ENCODE results near the gene HAND2.

HAND2 gene

DNA sequence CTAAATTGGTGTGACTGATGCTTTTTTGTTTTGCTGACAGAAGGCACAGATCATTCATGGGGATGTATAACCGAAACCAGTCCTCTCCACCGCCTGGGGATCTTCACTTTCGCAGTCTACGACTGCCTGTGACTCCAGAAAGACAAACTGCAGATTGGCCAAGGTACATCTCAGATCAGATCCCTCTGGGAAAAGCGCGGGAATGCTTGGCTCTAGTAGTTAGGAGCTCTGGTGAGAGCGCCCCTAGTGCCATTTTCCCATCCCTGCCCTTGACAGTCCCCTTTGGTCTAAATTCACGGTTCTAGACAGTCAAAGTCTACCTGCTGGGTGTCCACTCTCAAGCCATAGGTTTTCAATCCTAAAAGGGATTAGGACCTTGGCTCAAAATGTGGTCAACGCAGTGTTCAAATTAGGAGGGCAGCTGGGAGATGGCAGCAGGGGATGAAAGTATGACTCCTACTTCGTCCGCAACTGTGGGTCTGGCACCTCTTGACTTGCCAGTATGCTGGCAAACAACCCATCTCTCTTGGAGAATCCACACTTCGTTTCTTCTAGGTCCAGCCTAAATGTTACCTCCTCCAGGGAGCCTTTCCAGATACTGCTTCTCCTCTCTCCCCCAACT, 6.9 kb upstream of the HAND2 start:
- no peak for DNase-seq (ENCODE audit: low read depth in 2 of 2)

DNA sequence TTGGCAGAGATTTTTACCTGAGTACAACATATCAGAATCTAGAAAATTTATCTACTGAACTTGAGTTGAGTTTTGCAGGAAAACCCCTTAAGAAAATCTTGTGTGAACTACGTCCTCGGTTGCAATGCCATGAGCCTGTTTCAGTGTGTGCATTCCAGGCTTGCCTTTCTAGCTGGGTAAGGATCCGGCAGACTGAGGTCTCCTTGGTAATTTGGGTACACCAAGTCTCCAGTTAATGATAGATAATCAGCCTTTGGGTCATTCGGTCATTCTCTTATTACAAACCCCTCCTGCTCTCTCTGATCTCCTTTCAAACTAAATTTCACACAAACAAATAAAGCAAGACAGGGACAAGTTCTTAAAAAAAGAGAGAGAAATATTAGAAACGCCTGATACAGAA, 5.9 kb upstream of the HAND2 start:
- DNase-seq (ENCODE audit: low read depth in 2 of 2) = no peak

DNA sequence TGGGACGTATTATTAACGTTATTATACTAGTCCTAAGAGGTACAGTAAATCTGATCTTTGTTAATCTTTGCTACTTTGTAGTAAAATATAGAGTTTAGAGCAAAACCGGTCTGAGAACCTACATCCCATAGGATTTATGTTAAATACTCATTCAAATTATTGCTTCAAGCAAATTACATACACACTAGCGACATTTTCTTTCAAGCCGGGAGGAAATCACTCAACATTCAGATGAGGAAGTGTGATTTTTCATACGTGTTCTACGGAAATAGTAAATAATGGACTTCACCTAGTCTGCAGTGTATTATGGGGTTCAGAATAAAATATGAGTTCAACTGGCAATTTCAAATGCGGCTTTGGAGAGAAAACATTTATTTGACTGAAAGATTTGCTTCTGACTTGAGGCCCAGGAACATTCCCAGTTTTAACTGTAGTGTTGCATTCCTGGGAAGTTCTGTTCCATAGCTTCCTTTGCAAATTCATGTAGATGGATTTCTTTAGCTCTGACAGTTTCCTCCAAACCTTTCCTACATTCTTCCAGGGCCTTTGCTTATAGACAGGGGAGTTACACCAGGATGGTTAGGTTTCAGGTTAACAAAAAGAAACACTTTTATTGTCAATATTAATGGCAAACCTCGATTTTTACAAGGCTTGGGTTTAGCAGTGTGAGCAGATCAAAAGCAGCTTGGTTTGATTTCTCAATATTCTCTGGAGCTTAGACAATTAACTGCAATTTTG, 5.3 kb upstream of the HAND2 start:
- DNase-seq (ENCODE audit: low read depth in 2 of 2) = no peak

DNA sequence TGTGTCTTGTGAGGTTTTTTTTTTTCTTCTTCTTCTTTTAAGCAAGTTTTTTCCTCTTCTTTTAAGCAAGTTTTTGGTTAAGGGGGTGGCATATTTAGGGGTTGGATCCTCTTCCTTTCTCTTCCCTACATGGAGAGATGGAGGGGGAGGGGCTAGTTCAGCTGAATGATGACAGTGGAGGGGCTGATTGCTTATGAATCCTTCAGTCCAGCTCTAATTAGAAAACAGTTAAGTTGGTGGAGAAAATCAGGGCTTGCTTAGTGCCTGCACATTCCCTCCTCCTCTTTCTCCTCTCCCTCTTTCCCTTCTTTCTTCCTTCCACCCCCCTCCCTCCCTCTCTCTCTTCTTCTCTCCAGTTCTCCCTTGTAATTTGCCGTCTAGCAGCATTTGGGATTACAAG, 4.4 kb upstream of the HAND2 start:
- DNase-seq (ENCODE audit: low read depth in 2 of 2) = no peak

DNA sequence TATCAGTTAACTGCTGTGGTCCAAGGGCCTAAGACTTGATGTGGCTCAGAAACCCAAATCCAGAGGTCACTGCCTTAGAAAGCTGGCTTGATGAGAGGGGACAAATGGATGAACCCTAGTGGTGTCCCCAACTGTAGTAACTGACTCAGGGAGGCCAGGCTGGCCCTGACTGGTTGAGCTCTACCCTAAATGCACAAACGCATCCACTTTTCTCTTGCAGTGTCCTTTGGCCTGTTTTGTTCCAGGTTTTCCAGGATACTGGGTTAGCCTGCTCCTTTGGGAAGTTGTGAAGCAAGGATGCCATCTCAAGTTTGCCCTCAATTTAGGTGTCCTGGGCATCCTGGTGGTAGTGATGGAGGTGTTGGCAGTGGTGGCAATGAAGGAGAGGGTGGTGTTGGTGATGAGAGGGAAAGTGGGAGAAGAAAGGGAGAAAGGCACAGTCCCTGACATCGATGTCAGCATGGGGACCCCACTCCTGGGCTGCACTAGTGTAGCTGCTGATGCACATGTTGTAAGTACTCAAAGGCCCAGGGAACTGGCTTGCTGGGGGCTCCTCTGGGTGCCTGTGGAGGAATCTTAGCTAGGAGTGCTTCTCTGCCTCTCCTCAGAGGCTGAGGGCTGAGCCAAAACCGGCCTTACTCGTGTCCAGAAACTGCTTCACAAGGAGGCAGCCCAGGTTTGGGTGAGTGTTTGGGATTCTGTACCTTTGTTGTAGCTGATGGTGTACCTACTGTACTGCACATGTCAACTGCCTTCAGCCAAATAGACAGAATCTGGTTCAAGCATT, 2.9 kb upstream of the HAND2 start:
- no peak for DNase-seq (ENCODE audit: low read depth in 2 of 2)

DNA sequence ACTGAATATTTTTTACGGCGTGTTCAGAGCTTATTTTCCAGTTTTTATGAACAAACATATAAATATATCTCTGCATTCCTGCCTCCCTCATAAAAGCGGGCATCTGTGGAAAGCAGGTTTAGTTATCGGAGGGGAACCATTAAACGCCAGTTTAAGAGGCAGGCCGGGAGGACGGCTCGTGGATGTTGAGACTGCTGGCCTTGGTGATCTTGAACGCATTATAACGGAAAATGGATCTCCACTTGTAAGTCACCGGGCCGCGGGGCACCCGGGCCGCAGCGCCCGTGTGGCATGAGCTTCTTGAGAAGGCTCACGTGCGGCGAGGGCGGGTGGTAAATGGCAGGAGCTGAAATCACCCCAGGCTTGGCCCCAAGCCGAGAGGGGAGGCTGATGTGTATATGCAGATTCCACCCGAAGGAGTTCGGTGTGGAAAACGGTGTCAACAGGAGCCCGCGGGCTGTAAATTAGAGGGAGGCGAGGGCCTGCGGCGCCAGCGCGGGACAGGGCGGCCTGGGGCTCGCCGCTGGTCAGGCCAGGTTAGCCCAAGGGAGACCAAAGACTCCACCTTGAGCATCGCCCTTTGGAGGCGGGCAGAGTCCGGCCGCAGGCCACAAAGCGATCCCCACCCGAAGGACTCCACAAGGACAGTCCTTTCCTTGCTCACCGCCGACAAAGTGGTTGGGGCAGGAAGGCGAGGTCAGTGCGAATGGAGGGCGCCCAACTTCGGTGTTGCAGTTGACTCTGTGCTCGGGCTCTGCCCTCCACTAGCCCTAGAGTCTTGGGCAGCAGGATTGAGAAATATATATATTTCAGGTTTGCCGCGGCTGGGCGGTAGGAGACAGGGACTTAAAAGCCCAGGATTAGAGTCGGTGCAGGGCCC, 1.3 kb upstream of the HAND2 start:
- DNase-seq (ENCODE audit: low read depth in 2 of 2) = no peak

DNA sequence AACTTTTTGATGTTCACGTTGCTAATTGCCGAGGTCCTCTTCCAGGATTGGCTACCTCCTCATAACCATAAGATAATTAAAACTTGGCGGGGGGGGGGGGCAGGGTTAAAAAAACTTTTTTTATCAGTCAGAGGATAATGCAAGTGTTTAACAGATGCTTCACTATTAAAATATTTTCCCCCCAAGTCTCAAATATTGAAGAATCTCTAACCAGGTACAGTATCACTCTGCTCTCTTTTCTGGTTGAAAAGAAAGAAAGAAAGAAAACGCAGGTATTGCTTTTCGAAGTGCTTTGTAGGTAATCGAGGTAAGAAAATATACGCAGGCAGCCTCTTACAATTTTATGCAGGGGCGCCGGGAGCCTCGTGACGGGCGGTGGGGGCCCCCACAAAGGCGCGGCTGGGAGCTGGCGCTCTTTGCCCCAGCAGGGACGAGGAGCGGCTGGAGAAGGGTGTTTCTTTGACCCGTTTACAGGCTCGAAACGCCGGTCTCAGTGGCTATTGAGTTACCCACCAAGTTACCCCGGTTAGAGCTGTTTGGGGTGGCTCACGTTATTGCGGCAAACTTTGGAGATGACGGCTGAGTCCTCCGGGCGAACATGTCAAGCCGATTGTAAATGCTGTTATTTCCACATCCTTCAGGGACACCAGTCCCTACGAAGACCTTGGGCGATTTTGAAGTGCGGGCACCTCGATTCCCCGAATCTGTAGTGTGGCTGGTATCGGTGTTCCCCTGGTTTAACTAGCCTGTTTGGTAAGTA, 477 bp upstream of the HAND2 start:
- DNase-seq (ENCODE audit: low read depth in 2 of 2) = no peak

DNA sequence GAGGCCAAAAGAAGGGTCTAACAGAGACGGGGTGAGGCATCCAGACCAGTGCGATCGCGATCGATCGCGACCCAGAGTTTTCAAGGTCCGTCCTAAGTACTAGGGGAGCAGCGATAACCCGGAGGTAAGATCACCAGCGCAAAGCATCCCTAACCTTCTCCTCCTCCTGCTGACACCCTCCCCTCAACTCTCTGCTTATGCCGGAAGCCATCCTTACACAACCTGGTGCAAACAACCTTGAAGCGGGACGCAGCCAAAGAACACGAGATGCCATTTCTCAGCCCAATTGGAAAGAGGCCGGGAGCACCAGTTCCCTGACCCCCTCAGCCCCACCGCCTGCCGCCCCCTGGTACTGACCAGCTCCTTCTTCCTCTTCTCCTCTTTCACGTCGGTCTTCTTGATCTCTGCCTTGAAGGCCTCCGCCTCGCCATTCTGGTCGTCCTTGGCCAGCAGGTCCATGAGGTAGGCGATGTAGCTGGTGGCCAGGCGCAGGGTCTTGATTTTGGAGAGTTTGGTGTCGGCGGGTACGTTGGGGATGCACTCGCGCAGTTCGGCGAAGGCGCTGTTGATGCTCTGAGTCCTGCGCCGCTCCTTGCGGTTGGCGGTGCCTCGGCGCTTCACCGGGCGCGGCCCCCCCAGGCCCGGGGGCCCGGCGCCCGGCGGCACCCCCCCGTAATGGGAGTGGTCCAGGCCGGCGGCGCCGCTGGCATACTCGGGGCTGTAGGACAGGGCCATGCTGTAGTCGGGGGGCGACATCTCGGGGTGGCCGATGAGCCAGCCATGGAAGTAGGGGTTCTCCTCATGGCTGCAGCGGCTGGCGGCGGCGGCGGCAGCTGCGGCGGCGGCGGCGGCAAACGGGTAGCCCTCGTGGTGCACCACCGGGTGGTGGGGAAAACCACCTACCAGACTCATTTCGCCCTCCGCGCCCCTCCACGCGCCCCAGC, 1.4 kb downstream of the HAND2 start:
- DNase-seq (ENCODE audit: low read depth in 2 of 2) = no peak

DNA sequence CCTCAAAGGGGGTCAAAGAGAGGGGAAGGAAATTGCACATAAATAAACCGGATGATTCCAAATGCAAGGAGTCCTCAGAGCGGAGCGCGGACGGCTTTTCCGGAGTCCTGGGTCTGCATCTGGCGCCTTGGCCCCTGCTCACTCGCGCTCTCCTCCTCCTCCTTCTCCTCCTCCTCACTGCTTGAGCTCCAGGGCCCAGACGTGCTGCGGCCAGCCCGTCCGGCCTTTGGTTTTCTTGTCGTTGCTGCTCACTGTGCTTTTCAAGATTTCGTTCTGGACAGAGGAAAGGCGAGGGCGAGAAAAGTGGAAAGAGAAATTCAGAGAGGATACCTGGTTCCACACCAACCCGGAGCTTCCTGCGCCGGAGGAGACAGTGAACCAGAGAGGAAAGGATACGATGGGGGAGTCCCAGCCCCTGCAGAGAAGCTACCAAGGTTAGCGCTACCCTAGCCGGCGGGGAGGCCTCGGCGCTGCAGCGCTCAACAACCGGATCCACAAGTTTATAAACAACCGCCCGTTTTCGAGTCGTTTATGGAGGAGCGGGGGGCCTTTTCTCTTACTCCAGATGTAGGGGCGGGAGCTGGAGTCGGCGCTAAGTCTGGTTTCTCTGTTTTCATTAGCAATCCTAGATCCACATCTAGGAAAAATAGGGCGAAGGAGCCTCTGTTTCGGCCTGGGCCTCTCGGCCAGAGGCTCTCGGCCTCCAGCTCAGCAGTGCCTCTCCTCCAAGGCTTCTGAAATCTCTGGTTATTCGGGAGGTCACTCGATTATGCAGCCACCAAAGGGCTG, 2.7 kb downstream of the HAND2 start:
- no peak for DNase-seq (ENCODE audit: low read depth in 2 of 2)

DNA sequence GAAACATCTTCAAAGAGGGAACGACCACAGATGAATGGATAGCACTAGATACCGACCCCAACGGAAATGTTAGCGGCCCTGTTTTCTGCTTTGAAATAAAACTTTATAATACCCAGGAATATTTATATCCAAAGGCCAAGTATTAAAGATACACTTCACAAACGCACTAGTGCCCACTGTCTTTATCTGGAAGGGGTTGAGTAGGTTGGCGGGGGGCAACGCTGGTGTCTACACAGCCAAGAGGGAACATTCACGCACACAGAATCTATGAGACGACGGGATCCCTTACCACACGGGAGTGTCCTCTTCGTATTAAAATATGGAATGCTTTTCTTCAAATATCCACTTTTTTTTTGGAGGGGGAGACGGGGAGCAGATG, 3.3 kb downstream of the HAND2 start:
- DNase-seq (ENCODE audit: low read depth in 2 of 2) = no peak

DNA sequence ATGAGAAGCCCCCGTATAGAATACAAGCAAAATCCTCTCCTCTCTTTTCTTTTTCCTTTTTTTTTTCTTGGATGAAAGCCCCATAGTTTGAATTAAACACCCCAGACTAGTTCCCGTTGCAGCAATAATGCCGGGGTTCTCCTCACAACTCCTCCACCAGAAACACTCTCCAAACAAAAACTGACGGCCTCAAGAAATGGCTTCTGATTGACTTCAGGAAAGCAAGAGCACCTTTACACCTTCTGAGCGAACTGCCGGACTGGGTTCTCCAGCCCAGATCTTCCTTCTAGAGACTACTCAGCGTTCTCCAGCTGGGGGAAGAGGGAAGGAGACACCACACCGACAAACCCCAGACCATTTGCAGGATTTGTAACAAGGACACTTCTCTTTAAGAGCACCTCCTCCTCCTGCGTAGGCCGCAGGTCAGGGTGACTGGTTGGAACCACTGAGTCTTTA, 4.0 kb downstream of the HAND2 start:
- no peak for DNase-seq (ENCODE audit: low read depth in 2 of 2)

DNA sequence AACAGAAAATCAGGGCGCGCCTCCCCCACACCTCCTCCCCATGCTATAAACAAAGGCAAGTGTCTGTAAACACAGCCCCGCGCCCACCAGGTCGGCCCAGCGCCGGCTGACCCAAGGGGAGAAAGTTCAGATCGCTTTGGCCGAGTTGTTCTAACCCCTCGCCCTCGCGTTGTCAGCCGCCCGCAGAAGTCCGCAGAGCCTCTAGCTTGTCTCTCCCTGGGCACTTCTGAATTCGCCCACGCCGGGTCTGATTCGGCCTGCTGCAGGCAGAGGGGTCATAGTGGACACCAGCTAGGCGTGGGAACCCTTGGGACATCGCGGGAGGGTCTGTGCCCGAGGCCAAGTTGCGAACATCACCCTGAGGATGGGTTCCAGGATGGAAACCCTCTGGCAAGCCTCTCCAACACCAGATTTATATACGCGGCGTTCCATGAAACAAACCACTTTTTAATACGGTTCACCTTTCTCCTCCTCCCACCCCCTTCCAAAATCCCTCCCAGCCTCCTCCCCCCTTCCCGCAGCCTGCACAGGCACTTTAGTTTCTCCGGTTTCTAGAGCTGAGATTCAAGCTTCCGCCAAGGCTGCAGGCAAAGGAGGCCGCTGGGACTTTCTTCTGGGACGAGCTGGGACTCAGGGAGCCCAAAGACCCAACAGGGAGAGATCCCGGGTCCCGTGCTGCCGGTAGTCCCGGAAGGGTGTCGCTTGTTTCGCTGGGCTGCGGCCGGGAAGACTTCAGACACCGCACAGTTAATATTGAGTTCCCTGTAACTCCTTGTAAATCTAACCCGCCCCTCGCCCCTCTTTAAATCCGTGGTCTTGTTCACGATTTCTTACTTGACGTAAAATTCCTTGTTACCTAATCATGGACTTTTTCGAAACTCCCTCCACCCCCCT, 4.7 kb downstream of the HAND2 start:
- DNase-seq (ENCODE audit: low read depth in 2 of 2) = no peak

DNA sequence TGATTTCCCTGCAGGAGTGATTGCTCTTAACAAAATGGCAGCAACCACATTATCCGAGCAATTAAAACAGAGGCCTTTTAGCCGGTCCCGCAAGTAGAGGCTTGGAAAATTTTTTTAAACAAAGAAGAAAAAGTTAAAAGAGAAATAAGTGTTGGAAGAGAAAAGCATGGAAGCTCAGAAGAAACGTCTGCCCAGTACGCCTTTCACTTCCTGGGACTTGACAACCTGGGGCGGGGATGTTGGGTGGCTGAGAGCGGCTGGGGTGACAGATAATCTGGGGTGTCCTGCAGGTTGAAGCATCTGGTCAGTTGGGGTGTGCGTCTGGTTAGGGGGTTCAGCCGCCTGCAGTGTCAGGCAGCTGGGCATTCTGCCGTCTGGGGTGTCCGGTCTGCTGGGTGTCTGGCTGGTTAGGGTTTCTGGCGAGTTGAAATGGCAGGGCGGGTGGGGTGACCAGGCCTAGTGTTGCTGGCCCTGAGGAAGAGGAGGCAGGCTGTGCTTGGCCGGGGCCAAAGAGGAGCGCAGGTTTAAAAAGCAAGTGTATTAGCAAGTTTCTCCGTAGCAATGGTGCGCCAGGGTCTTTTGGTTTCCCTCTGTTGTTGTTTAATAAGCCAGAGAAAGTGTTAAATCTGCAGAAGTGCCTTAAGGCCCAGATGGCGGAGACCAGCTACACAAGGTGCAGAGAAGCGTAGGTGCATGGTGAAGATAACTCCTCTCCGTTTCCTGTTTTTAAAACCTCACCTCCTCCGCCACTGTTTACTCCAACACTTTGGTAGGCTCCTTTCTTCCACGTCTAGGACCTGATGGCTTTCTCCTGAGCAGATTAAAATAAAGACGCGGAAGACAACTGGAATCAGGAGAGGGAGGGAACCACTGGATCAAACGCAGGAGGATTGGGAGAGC, 5.6 kb downstream of the HAND2 start:
- DNase-seq (ENCODE audit: low read depth in 2 of 2) = no peak

DNA sequence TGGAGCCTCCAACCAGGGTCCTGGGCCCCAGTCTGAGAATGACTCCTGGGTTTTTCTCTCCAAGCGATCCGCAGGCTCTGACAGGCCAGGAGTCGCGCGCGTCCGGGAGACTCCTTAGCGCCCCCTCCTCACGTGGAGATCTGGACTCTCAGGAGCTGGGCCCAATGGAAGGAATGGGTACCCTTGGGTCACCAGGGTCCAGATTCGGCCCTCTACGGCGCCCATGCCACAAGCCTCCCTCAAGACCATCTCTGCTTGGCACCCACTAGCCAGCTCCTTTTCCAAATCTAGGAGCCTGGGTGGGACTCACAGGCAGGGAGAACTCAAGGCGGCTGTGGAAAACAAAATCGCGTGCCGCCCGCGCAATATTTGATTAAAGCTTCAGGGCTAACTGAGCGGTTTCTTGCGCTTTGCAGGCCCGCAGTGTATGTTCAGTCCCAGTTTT, 7.1 kb downstream of the HAND2 start:
- DNase-seq (ENCODE audit: low read depth in 2 of 2) = no peak

DNA sequence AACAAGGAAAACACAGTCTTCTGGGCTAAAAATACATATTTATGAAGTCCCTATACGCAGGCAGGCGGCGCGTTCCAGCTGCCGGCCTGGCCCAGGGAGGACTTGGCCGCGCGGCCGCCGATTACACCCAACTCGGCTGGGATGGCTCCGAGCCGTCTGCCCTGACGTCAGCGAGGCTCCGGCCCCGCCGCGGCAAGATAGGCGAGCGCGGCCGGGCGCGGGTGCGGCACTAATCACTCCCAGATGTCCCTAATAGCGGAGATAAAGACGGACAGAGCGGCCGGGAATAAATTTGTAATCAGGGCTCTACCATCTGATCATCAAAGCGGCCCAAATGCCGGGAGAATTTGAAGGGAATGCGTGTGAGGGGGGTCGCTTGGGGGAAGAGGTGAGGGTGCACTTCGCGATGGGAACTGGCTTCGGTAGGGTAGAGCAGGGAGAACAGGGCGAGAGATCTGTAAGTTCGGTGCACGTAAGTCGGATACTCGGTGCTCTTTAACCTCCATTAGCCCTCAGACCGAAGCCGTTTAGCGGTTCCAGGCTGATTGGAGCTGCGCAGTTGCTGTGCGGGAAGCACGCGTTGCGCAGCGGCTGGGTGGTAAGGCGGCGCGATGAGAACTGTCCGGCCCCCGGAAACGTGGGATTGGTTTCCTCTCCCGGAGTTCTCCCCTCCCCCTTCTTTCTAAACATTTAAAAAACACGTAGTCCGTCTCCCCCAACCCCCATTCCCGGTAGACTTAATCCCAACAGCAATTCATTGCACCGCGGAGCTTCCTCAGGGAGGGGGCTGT, 7.7 kb downstream of the HAND2 start:
- DNase-seq (ENCODE audit: low read depth in 2 of 2) = no peak

DNA sequence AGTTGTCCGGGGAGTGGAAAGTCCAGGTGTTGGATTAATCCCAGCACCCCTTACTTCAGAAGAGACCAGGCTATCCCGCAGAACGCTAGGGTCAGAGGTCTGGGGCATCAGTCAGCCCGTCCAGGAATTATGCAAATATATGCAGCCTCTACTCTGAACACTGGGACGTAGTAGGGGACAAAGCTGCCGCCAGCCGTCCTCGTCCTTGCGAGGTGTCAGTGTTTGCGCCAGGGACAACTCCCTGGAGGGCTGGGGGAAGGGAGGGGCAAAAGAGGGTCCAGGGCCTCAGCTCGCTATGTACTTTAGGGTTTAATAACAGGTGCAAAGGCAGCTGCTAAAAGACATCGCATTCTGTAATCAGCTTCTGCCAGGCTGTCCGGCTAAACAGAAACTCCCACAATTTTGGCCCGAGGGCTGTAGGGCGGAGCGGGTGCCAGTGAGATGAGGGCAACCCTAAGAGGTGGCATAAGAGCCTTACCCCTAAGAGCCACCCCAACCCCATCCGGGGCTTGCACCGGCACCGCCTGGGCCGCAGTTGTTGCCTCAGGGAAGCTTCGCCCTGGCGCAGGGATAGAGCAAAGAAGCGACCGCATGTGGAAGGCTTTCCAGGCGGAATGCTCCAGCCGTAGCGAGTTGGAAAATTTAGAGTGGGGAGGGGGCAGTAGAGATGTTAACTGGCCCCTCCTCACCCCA, 8.4 kb downstream of the HAND2 start:
- DNase-seq (ENCODE audit: low read depth in 2 of 2) = no peak
